HL-60 (cell line): ENCODE measurements around the gene BBOF1.

Experiments used
- DNase-seq, 2 experiments: peaks; one replicate each; pipeline ENCODE4 v3.0.0-alpha.2; 2010 to 2020; ENCODE audit warnings: low read depth in 1 of 2, low spot score in 1 of 2
- H3K27ac ChIP-seq: fragments of 250-450 bp; sonication (Bioruptor Pico); replicated peaks from 2 replicates; pipeline ENCODE4 v1.5.1; 2020; ENCODE audit warnings: mild to moderate bottlenecking, moderate library complexity
- H3K27me3 ChIP-seq: fragments of 250-450 bp; sonication (Bioruptor Pico); 2 replicates; pipeline ENCODE4 v1.5.1; 2021; ENCODE audit warnings: mild to moderate bottlenecking, moderate library complexity; ENCODE audit not compliant: insufficient read depth, poor library complexity, severe bottlenecking
- H3K4me3 ChIP-seq: replicated peaks from 2 replicates; pipeline ENCODE4 v1.5.1; 2011; ENCODE audit warnings: mild to moderate bottlenecking, control low read depth, low read length; ENCODE audit not compliant: insufficient read depth
- CTCF ChIP-seq: IDR thresholded peaks from one replicate; pipeline ENCODE4 v1.5.1; 2011; ENCODE audit warnings: low read length, control low read depth, inconsistent platforms; ENCODE audit not compliant: insufficient read depth
- GABPA ChIP-seq: IDR thresholded peaks from 2 replicates; pipeline ENCODE4 v1.6.1; 2012; ENCODE audit warnings: low read depth
- POLR2AphosphoS5 ChIP-seq: IDR thresholded peaks from 2 replicates; pipeline ENCODE4 v1.6.1; 2012; ENCODE audit warnings: low read depth
- SPI1 ChIP-seq: IDR thresholded peaks from 2 replicates; pipeline ENCODE4 v1.6.1; 2012; ENCODE audit warnings: low read depth, mild to moderate bottlenecking, borderline replicate concordance
- TF ChIP-seq, protein P1 (sequence below): IDR thresholded peaks from 2 replicates; pipeline ENCODE4 v1.6.1; 2012; ENCODE audit warnings: low read depth; ENCODE audit not compliant: insufficient replicate concordance

Gene BBOF1

GRCh38 chr14:74064426-74064825, 45.3 kb downstream of the BBOF1 start:
- Histone ChIP-seq H3K4me3 (no peak overlapping the region), H3K27ac (no peak overlapping the region), H3K27me3 (no peaks in the 10 kb centered on the region)
- TF ChIP-seq, protein P1, sequence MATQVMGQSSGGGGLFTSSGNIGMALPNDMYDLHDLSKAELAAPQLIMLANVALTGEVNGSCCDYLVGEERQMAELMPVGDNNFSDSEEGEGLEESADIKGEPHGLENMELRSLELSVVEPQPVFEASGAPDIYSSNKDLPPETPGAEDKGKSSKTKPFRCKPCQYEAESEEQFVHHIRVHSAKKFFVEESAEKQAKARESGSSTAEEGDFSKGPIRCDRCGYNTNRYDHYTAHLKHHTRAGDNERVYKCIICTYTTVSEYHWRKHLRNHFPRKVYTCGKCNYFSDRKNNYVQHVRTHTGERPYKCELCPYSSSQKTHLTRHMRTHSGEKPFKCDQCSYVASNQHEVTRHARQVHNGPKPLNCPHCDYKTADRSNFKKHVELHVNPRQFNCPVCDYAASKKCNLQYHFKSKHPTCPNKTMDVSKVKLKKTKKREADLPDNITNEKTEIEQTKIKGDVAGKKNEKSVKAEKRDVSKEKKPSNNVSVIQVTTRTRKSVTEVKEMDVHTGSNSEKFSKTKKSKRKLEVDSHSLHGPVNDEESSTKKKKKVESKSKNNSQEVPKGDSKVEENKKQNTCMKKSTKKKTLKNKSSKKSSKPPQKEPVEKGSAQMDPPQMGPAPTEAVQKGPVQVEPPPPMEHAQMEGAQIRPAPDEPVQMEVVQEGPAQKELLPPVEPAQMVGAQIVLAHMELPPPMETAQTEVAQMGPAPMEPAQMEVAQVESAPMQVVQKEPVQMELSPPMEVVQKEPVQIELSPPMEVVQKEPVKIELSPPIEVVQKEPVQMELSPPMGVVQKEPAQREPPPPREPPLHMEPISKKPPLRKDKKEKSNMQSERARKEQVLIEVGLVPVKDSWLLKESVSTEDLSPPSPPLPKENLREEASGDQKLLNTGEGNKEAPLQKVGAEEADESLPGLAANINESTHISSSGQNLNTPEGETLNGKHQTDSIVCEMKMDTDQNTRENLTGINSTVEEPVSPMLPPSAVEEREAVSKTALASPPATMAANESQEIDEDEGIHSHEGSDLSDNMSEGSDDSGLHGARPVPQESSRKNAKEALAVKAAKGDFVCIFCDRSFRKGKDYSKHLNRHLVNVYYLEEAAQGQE: no peak
- TF ChIP-seq SPI1 (no peak), CTCF (no peak), GABPA (no peak), POLR2AphosphoS5 (no peak)
- DNase-seq: no peak

DNA sequence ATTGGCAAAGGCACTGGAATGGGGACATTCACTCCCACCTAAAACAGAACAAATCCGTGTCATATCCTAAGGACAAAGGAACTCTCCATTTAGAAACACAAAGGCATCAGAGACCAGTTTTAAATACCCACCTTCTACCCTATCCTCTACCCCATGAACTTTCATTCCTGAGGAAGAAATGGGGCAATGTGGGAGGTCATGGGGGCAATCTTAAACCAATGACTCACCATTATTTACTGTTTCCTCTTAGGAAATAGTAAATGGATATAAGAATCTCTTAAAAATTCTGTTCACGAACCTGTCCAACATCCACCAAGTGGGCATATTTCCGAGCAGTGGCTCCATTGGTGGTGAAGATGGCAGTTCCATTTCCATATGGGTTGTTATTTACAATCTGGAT, 45.7 kb downstream of the BBOF1 start:
- no peak overlapping the region for H3K27ac ChIP-seq
- no peak overlapping the region for H3K4me3 ChIP-seq
- H3K27me3 ChIP-seq: no peaks in the 10 kb centered on the region
- DNase-seq: no peak
- TF ChIP-seq POLR2AphosphoS5 (no peak), SPI1 (no peak), CTCF (no peak), GABPA (no peak)
- TF ChIP-seq, protein P1: no peak

DNA sequence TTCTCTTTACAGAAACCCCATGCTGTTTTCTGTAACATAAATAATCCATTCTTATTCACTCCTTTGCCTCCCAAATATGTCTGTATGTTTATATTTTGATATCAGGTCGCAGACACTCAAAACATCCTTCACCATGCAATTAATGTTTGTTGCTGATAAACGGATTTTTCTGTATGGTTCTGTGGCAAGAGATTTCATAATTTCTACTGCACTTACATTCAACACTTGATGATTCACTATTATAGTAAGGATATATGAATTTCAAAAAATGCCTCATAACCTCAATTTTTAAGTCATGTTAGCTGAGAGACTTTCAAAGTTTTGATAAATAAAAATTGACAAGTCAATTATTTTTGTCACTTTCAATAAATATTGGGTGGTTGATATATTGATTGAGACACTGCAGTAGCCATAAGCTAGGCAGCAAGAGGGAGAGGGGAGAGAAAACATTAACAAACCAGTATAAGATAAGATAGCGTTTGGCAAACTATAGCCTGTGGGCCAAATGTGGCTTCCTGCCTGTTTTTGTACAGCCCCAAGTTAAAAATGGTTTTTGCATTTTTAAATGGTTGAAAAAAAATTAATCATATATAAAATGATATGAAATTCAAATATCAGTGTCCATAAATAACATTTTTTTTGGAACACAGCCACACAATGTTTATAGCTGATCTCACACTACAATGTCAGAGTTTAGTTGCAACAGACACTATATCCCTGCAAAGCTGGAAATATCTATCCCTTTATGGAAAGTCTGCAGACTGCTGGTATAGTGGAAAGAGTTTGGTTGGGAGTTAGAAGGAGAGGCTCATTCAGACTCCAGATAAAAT, 46.8 kb downstream of the BBOF1 start:
- TF ChIP-seq CTCF (no peak), POLR2AphosphoS5 (no peak), SPI1 (no peak), GABPA (no peak)
- TF ChIP-seq, protein P1: no peak
- no peak overlapping the region for H3K4me3 ChIP-seq
- no peak overlapping the region for H3K27ac ChIP-seq
- no peak for DNase-seq
- H3K27me3 ChIP-seq: no peaks in the 10 kb centered on the region
